Measurements from ENCODE around the gene FGF14.
"Not testable (repeated sequence)": the region's sequence is repeated elsewhere in the genome, so short reads cannot be mapped to it uniquely, and the experiment has no call there.

The FGF14 gene

DNA sequence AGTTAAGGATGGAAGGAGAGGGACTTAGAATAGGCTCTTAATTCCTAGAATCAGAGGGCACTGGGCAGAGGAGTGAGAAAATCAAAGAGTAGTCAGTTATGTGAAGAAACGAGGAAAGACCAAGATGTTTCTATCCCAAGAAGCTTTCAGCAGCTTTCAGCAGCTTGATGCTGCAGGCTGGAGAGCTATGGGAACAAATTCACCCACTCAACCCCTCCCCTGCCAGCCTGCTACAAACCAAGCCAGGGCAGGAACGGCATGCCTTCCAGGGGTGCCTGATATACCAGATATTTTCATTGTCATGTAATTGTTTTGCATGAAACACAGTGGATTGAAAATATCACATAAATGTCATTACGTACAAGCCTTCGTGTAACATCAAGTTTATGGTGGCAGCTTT is 262.2 kb downstream of the FGF14 start:
- in situ Hi-C loops (cut with MboI; ENCODE audit: low sequenced_read_pairs), result no loop called here

- in situ Hi-C loops (cut with MboI; ENCODE audit: low sequenced_read_pairs), result no loop called here
These were observed 263.1 kb downstream of the FGF14 start for GRCh38 chr13:102138635-102139190.

GRCh38 chr13:102137904-102138303 is 263.9 kb downstream of the FGF14 start:
- in situ Hi-C loops (cut with MboI; ENCODE audit: low sequenced_read_pairs), result not testable (repeated sequence)

DNA sequence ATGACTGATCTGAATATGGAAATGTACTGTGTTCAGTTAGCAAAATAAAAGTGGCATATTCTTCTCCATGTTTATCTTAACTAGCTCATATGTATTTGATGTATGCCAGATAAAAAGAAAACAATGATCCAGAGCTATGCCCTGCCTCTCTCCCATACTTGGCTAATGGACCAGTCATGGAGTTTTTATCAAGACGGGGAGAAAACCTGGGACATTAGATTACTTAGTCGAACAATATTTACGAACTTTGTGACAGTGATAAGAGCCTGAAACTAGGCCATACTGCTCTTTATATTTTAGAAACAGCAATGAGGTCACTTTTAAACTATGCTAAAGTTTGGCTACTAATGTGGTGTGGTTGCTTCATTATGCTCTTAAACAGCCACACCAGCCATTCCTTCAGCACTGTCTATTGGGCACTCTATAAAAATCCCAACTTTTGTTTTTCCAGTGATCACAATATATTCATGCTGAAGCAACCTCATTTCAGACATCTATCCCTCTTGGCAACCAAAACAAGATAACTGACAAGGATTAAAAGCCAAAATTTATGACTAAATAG is 265.0 kb downstream of the FGF14 start:
- in situ Hi-C loops (cut with MboI; ENCODE audit: low sequenced_read_pairs), result no loop called here

GRCh38 chr13:102132777-102133295 is 269.0 kb downstream of the FGF14 start:
- in situ Hi-C loops (cut with MboI; ENCODE audit: low sequenced_read_pairs), result no loop called here

DNA sequence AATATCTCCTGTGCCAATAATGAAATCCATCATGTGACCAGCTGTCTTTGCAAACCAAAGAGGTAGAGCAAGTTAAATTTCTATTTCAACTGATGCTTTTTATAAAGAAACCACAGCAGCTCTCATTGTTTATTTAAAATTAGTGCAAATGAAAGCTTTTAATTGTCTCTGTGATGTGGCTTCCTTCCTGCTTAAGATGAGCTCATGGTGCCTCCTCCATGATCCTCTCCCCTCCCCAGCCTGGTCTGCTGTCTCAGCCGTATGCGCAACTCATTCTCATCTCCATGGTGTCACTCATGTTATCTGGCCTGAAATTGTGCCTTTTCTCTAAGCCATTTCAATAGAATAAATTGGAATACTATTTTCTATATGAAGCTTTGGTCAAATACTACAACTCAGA is 270.6 kb downstream of the FGF14 start:
- in situ Hi-C loops (cut with MboI; ENCODE audit: low sequenced_read_pairs), result no loop called here

- in situ Hi-C loops (cut with MboI; ENCODE audit: low sequenced_read_pairs), result no loop called here
These were observed 273.5 kb downstream of the FGF14 start for GRCh38 chr13:102128216-102128810.

DNA sequence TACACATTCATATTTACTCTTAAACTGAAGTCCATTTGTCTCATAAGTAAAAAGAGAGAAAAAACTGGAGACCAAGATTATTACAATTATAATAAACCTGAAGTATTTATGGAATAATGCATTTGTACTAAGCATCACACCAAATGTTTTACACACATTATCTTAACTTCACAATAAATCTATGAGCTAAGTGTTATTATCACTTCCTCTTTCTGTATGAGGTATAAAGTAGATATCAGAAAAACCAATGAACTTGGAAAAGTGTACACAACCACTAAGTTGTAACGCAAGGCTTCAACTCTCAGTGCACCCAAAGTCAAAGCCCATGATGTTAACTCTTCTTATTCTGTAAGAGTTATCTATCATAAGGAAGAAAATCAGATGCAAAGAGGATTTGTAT is 274.7 kb downstream of the FGF14 start:
- in situ Hi-C loops (cut with MboI; ENCODE audit: low sequenced_read_pairs), result no loop called here

GRCh38 chr13:102122147-102122546 is 279.7 kb downstream of the FGF14 start:
- in situ Hi-C loops (cut with MboI; ENCODE audit: low sequenced_read_pairs), result no loop called here

DNA sequence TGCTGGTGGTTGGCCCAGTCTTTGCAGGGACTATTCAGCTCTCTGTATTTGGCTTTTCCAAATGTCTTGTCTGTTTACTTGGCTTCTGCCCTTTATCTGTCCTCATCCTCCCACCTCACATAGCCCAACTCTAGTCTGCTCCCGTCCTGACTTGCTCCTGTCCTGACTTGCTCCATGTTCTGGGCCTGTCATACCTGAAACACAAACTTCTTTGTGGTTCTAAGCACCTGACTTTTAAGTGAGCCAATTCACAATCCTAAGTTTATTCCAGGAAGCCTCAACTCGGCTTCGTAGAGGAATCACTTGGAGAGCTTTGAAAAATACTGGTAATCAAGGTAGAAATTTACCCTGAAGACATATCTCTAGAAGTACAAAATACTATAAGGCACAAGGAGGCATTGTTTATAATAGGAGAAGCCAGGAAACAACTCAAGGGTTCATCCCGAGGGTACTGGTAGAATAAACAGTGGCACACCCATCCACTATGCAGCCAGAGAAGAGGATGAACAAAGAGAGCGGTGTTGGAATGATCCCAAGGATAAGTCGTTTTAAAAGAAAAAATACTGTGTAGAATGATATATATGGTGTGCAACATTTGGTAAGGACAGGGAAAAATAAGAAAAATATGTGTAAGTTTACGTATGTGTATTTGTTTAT is 284.5 kb downstream of the FGF14 start:
- in situ Hi-C loops (cut with MboI; ENCODE audit: low sequenced_read_pairs), result no loop called here

- in situ Hi-C loops (cut with MboI; ENCODE audit: low sequenced_read_pairs), result no loop called here
These were observed 298.4 kb downstream of the FGF14 start for GRCh38 chr13:102103469-102103868.

DNA sequence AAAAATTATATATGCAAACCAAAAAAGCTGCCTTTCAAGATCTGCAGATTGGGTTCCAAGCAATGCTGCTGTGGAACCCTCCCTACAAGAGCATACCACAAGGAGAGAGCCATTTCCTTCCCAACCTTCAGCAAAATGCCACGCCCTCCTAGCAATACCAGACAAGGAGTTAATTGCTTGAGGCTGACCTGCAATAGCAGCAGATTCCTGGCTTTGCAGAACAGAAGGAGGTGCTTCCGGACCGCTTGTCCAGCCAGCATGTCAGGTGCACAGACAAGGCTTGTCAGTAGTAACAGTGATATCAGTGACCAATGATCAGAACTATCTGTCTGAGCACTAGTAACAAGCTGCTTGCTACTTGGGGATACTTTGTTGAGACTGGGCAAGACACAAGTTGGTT is 301.6 kb downstream of the FGF14 start:
- in situ Hi-C loops (cut with MboI; ENCODE audit: low sequenced_read_pairs), result no loop called here

DNA sequence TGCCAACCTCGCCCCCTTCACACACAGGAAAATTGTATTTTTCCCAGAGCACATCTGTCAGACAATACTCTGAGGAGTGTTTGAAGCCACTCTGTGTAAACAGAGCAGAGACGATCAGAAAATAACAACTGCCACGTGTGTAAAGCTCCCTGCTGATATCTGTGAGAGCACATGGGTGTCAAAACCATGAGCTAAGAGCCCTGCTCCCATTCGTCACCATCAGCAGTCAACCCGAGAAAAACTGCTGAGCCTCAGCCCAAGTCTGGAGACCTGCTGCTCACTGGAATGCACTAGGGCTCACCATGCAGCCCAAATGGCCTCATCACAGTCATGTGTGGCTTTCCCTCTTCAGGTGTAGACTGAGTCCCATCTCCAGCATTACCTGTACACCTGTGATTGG is 304.1 kb downstream of the FGF14 start:
- in situ Hi-C loops (cut with MboI; ENCODE audit: low sequenced_read_pairs), result no loop called here

- in situ Hi-C loops (cut with MboI; ENCODE audit: low sequenced_read_pairs), result not testable (repeated sequence)
These were observed 308.6 kb downstream of the FGF14 start for GRCh38 chr13:102093288-102093687.

- in situ Hi-C loops (cut with MboI; ENCODE audit: low sequenced_read_pairs), result no loop called here
These were observed 310.6 kb downstream of the FGF14 start for GRCh38 chr13:102091231-102091630.

GRCh38 chr13:102090532-102090931 is 311.3 kb downstream of the FGF14 start:
- in situ Hi-C loops (cut with MboI; ENCODE audit: low sequenced_read_pairs), result no loop called here

DNA sequence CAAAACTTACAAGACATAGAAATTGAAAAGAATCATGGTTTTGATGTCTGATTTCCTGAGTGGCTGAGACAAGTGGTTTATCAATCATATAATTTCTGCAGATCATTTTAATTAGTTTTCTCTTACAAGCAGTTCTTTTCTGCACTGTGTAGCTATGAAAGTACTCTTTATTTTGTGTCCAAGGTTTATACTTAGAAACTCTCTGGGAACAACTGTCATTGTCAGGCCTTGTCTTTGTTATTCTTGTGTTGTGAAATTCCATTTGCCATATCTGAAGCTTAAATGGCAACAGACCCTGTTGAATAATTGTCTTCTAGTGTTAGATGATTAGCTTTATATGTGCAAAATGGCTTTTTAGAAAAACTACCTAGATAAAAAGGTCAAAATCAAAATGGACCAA is 312.1 kb downstream of the FGF14 start:
- in situ Hi-C loops (cut with MboI; ENCODE audit: low sequenced_read_pairs), result no loop called here

- in situ Hi-C loops (cut with MboI; ENCODE audit: low sequenced_read_pairs), result no loop called here
These were observed 312.7 kb downstream of the FGF14 start for GRCh38 chr13:102089177-102089576.

GRCh38 chr13:102073251-102073650 is 328.6 kb downstream of the FGF14 start:
- in situ Hi-C loops (cut with MboI; ENCODE audit: low sequenced_read_pairs), result no loop called here

DNA sequence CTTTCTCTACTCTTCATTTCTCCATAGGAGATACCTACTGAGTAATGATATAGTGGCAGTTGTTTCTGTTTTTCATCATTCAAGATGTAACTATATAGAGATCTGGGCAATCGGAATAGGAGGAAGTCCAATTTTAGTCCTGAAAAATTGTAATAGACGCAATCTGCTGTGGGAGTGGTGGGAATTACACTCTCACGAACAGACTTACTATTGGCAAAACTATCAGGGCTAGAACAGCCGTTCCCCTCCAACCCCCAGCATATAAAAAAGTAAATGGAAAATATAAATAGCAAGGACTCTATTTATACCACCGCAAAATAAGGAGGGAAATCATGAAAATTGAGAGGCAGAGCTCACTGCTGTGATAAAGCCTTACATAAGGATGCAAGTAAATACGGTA is 330.1 kb downstream of the FGF14 start:
- in situ Hi-C loops (cut with MboI; ENCODE audit: low sequenced_read_pairs), result no loop called here

DNA sequence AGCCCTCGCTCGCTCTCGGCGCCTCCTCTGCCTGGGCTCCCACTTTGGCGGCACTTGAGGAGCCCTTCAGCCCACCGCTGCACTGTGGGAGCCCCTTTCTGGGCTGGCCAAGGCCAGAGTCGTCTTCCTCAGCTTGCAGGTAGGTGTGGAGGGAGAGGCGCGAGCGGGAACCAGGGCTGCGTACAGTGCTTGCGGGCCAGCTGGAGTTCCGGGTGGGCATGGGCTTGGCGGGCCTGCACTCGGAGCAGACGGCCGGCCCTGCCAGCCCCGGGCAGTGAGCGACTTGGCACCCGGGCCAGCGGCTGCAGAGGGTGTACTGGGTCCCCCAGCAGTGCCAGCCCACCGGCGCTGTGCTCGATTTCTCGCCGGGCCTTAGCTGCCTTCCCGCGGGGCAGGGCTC is 333.5 kb downstream of the FGF14 start:
- in situ Hi-C loops (cut with MboI; ENCODE audit: low sequenced_read_pairs), result not testable (repeated sequence)

Data from HL-60/S4 treated with retinoic acid at 250 ng/mL for 4 days and 3 days (cell line).